ENCODE data around the gene CHST8.

Gene CHST8

DNA sequence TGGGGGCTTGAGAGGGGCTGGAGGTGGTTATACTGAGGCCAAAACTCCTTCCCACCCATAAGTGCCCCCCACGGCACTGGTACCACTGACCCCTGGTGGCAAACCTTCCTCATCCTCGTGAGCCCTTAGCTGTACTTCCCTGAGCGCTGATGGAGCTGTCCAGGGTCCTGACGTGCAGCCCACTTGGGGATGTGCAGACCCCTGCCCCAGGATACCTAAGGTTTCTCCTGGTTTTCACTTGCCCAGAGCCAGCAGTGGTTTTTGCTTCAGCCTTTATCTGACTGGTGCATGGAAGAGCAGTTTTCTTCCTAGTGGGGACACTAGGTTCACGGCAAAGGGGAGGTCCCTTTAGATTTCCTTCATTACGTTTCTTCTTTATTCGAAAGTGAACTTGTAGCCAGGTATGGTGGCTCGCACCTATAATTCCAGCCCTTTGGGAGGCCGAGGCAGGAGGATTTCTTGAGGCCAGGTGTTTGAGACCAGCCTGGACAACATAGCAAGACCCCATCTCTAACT lies 146.2 kb downstream of the CHST8 start:
- H3K27ac ChIP-seq (ENCODE audit: low read depth, low read length) = no peak overlapping the region
- no peak for TF ChIP-seq EZH2phosphoT487 (IDR thresholded peaks at IDR 0.05; ENCODE audit: borderline replicate concordance, low read length)
- TF ChIP-seq, protein P1, sequence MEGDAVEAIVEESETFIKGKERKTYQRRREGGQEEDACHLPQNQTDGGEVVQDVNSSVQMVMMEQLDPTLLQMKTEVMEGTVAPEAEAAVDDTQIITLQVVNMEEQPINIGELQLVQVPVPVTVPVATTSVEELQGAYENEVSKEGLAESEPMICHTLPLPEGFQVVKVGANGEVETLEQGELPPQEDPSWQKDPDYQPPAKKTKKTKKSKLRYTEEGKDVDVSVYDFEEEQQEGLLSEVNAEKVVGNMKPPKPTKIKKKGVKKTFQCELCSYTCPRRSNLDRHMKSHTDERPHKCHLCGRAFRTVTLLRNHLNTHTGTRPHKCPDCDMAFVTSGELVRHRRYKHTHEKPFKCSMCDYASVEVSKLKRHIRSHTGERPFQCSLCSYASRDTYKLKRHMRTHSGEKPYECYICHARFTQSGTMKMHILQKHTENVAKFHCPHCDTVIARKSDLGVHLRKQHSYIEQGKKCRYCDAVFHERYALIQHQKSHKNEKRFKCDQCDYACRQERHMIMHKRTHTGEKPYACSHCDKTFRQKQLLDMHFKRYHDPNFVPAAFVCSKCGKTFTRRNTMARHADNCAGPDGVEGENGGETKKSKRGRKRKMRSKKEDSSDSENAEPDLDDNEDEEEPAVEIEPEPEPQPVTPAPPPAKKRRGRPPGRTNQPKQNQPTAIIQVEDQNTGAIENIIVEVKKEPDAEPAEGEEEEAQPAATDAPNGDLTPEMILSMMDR (IDR thresholded peaks at IDR 0.05; ENCODE audit: low read depth, low read length, poor library complexity, severe bottlenecking) = peak; percentile 9
- H3K9me2 ChIP-seq (replicated peaks; ENCODE audit: control insufficient read depth, low read length) = no peaks in the 10 kb centered on the region

DNA sequence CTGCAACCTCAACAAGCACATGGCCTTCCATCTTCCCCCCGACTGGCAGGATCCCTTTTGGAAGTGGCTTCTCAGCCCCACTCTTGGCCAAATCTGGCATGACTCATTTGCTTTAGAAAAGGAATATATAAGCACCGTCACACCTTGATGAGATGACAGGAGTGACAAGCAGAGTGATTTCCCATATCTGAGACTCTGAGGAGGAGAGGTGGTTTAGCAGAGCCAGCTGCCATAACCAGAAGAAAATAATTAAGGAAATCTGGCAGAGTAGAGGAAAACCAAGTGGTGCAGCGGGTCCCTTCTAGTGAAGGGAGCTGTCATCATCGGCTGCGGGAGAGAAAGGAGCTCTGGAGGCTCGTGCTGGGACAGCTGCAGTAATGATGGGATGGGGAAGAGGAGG lies 147.5 kb downstream of the CHST8 start:
- no peak overlapping the region for H3K4me3 ChIP-seq (ENCODE audit: low read length)
- H3K9me2 ChIP-seq (replicated peaks; ENCODE audit: control insufficient read depth, low read length) = no peaks in the 10 kb centered on the region
- H3K27me3 ChIP-seq (ENCODE audit: control insufficient read depth, low read length) = no peaks in the 10 kb centered on the region
- H3K4me2 ChIP-seq (ENCODE audit: low read length) = no peak overlapping the region
- no peaks in the 10 kb centered on the region for H3K79me2 ChIP-seq (ENCODE audit: control insufficient read depth, low read length)
- no peaks in the 10 kb centered on the region for H3K36me3 ChIP-seq (ENCODE audit: control insufficient read depth, low read length)
- no peaks in the 10 kb centered on the region for H3K4me1 ChIP-seq (ENCODE audit: control insufficient read depth, low read length)
- no peaks in the 10 kb centered on the region for H3K9me3 ChIP-seq (ENCODE audit: control insufficient read depth, insufficient read depth, low read length)
- no peaks in the 10 kb centered on the region for H3F3A ChIP-seq (ENCODE audit: control insufficient read depth, insufficient read depth)
- TF ChIP-seq, protein P1 (IDR thresholded peaks at IDR 0.05; ENCODE audit: low read depth, low read length, poor library complexity, severe bottlenecking) = no peak
- no peak for TF ChIP-seq EZH2phosphoT487 (IDR thresholded peaks at IDR 0.05; ENCODE audit: borderline replicate concordance, low read length)
- H3K27ac ChIP-seq (ENCODE audit: low read depth, low read length) = no peak overlapping the region
- no peaks in the 10 kb centered on the region for H4K20me1 ChIP-seq (ENCODE audit: control insufficient read depth, insufficient read depth, low read depth, low read length)

More for the DNA sequence above, 146.2 kb downstream of the CHST8 start:
- Histone ChIP-seq H3K4me3 (ENCODE audit: low read length) (no peak overlapping the region), H3K79me2 (ENCODE audit: control insufficient read depth, low read length) (no peaks in the 10 kb centered on the region), H3K36me3 (ENCODE audit: control insufficient read depth, low read length) (no peaks in the 10 kb centered on the region), H3K9me3 (ENCODE audit: control insufficient read depth, insufficient read depth, low read length) (no peaks in the 10 kb centered on the region), H3F3A (ENCODE audit: control insufficient read depth, insufficient read depth) (no peaks in the 10 kb centered on the region), H3K27me3 (ENCODE audit: control insufficient read depth, low read length) (no peaks in the 10 kb centered on the region), H3K4me1 (ENCODE audit: control insufficient read depth, low read length) (no peaks in the 10 kb centered on the region), H4K20me1 (ENCODE audit: control insufficient read depth, insufficient read depth, low read depth, low read length) (no peaks in the 10 kb centered on the region), H3K4me2 (ENCODE audit: low read length) (no peak overlapping the region)

DNA sequence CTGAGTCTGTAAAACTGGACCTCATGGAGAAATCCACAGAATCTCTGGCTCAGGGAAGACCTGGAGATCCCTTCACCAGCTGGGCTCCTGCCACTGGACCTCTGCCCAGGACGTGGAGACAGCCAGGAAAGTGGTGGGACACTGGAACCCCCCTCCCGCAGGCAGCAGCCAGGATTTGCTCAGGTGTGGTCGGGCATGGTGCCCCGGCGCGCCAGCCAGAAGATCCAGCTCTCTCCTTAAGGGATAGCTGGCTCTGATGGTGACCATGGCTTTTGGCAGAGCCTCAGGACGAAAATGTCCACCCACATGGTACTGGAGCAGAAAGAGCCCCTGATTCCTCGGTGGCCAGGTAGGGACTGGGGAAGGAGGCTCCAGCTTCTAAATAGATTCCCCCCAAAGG lies 148.4 kb downstream of the CHST8 start:
- TF ChIP-seq, protein P1 (IDR thresholded peaks at IDR 0.05; ENCODE audit: low read depth, low read length, poor library complexity, severe bottlenecking) = no peak
- no peak for TF ChIP-seq EZH2phosphoT487 (IDR thresholded peaks at IDR 0.05; ENCODE audit: borderline replicate concordance, low read length)
- Histone ChIP-seq H3K27ac (ENCODE audit: low read depth, low read length) (no peak overlapping the region), H3K36me3 (ENCODE audit: control insufficient read depth, low read length) (no peaks in the 10 kb centered on the region), H3K4me2 (ENCODE audit: low read length) (no peak overlapping the region), H3K79me2 (ENCODE audit: control insufficient read depth, low read length) (no peaks in the 10 kb centered on the region), H3K9me2 (replicated peaks; ENCODE audit: control insufficient read depth, low read length) (no peaks in the 10 kb centered on the region), H3F3A (ENCODE audit: control insufficient read depth, insufficient read depth) (no peaks in the 10 kb centered on the region), H3K27me3 (ENCODE audit: control insufficient read depth, low read length) (no peaks in the 10 kb centered on the region), H3K4me3 (ENCODE audit: low read length) (no peak overlapping the region), H3K9me3 (ENCODE audit: control insufficient read depth, insufficient read depth, low read length) (no peaks in the 10 kb centered on the region), H4K20me1 (ENCODE audit: control insufficient read depth, insufficient read depth, low read depth, low read length) (no peaks in the 10 kb centered on the region), H3K4me1 (ENCODE audit: control insufficient read depth, low read length) (no peaks in the 10 kb centered on the region)

All from DOHH2 (cell line).